Upper lobe of left lung (tissue), 4 donors: ENCODE data around the gene ACAD9.

ENCODE experiments used
- CTCF ChIP-seq, 6 experiments: fragments of 450-650 bp in 4 of 6; fragments of 200-600 bp in 2 of 6; sonication (generic) in 2 of 6; IDR thresholded peaks; one replicate each; pipeline ENCODE4 v1.5.1; 2016 to 2019; ENCODE audit warnings: antibody characterized with exemption in 6 of 6
- EP300 ChIP-seq, 4 donors: sonication (generic); formaldehyde crosslinking; IDR thresholded peaks; one replicate each; pipeline ENCODE4 v1.5.1; 2017; ENCODE audit warnings: antibody characterized with exemption in 4 of 4, control low read depth in 2 of 4
- POLR2AphosphoS5 ChIP-seq, 2 donors: sonication (generic); formaldehyde crosslinking; IDR thresholded peaks; one replicate each; pipeline ENCODE4 v1.5.1; 2017; ENCODE audit warnings: antibody characterized with exemption in 2 of 2

- no peak for TF ChIP-seq POLR2AphosphoS5 (IDR thresholded peaks at IDR 0.05)
- TF ChIP-seq EP300 (IDR thresholded peaks at IDR 0.05), result no peak
- no peak for TF ChIP-seq CTCF (IDR thresholded peaks at IDR 0.05)
These were observed 4.8 kb upstream of the ACAD9 start for GRCh38 chr3:128874481-128875180.
